T-helper 2 cell (primary cell): Measurements from ENCODE around the gene TMF1.

Experiments
- DNase-seq, 5 experiments: peaks; one replicate each; pipeline versions ENCODE4 v3.0.0 to v3.0.0-alpha.2; 2012 to 2022

The TMF1 gene

GRCh38 chr3:69081583-69082262 is 29.6 kb upstream of the TMF1 start:
- peak in 1 of 5 experiments; percentile 72 for DNase-seq

- DNase-seq, result peak; percentile 79 to 95 (median 89)
Measured at GRCh38 chr3:69080233-69080920, 28.2 kb upstream of the TMF1 start, which contains the start of gene UBA3. Gene UBA3 (minus strand): TSS chr3:69080365. CDS start chr3:69080353, 12 bp downstream.

DNA sequence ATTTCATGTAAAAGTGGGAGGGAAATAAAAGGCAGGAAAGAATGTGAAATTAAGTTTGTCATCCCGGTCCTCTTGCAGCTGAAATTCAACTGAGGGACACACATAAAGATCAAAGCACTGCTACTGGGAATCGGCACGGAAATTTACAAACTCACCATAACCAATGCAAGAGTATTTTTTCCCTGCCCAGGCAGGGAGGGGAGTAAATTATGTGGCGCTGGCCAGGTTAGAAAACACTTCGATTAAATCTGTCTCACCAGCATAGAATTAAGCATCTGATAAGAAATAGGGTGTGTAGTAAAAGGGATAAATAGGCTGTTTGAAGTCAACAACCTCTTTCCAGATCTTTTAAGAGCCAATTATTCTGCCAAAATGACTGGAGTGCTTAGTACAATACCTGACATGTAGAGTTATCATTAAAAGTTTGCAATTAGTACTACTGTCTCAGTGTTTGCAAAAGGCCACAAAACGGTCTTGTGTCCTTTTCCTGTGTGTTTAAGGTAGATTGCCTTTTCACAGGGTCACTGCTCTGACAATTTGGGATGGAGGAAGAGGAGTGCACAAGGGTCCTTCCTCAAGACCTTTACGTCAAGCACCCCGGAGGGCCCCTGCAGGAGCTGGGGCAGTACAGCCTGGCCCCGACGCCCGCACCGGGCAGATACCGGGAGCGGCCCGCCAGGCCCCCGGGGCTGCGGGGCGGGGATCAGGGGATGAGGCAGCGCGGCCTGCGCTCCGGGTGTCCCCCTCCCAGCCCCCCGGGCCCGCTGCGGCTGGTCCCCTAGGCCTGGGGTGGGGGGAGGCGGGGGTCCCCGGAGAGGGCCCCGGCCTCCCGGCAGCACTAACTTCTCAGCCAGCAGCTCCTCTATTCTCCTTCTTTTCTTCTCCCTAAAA is 27.4 kb upstream of the TMF1 start:
- DNase-seq, result no peak

- DNase-seq, result no peak
Measured at GRCh38 chr3:69072928-69073327, 20.8 kb upstream of the TMF1 start.

DNA sequence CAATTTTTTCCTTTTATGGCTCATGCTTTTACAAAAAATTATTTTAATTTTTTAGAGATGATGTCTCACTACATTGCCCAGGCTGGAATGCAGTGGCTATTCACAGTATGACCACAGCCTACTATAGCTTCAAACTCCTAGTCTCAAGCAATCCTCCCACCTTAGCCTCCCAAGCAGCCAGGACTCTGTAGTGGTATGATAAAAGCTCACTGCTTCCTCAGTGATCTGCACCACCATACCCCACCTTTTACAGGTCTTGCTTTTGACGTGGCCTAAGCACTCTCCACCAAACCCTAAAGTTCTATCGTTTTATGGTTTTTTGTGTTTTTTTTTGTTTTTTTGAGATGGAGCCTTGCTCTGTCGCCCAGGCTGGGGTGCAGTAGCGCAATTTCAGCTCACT is 14.0 kb upstream of the TMF1 start:
- no peak for DNase-seq

GRCh38 chr3:69065318-69065964 is 13.3 kb upstream of the TMF1 start:
- peak in 2 of 5 experiments; percentile 18 to 80 for DNase-seq

GRCh38 chr3:69063636-69064035 is 11.5 kb upstream of the TMF1 start:
- peak in 1 of 5 experiments; percentile 70 for DNase-seq

DNA sequence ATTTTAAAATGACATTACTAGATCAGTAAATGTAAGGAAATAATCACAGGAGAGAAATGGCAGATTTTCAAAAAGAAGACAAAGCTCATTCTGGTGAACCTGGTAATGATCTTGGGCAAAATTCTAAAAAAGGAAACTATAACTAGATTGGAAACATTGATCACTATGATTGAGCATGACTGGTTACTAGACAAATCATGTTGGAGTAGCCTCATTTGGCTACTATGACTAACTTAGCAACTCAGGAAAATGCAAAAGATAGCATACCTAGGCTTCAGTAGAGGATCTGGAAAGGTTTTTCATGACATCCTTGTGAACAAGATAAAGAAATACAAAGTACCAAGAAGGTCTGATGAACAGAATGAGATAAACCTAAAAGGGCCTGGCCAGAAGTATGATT is 7.6 kb upstream of the TMF1 start:
- DNase-seq, result no peak

GRCh38 chr3:69058947-69059224 is 6.8 kb upstream of the TMF1 start:
- no peak for DNase-seq

DNA sequence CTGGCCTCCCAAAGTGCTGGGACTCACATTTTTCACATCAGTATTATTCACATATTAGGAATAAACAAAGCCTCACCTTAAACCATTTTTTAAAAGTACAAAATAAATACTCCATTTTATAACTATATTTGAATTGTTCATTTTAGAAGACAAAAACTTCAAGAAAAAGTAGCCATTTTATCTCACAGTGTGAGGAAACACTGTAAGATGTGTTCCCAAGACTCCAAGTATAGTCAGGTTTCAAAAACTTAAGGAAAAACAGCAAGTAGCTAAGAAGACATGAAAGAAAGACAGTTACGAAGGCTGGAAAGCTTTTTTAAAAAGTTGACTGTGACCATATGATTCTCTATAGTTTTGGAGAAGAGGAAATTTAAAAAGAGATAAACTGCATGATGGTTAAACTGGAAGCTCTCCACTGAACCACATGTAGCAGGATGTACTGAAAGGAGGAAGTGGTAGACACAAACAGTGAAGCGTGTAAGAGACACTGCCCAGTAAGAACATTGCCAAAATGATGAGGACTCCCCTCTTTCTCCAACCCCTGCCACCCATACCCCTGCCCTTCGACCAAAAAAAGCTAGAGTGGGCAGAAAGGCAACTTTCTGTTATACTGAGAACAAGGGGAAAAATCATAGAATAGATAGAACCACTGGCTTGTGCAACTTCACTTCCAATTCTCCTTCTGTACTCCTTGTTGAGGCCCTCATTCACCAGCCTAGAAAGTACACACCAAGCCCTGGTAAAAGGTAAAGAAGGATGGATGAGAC is 6.2 kb upstream of the TMF1 start:
- peak in 1 of 5 experiments; percentile 88 for DNase-seq

DNA sequence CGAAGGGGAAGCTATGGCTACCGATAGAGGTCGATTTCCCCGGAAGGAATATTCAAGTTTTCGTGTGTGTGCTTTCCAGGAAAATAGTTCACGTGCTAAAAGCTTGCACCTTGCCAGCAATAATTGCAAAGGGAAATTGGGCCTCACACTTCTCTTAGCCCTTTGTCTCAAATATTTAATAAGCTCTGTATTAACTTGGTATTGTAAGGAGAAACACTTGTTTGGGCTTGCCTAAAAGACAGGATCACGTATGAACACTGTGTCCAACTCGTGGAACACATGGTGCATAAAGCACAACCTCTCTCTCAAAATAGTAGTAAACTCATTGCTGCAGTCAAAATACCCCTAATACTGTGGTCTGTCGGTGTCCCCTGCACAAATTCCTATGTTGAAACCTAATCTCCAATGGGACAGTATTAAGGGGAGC is 352 bp upstream of the TMF1 start:
- no peak for DNase-seq

DNA sequence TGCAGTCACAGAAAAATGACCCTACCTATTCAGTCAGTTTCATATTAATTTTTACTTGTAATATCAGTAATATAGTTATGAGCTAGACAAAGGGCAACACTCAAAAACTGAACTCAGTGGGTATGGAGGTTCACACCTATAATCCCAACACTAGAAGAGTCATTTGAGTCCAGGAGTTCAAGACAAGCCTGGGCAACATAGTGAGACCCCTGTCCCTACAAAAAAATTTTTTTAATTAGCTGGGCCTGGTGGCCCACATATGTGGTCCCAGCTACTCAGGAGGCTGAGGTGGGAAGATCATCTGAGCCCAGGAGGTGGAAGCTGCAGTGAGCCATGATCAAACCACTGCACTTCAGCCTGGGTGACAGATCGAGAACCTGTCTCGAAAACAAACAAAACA is 3.1 kb downstream of the TMF1 start:
- no peak for DNase-seq

GRCh38 chr3:69044608-69045007 is 7.5 kb downstream of the TMF1 start:
- no peak for DNase-seq

- peak in 1 of 5 experiments; percentile 47 for DNase-seq
Measured at GRCh38 chr3:69033470-69033869, 18.7 kb downstream of the TMF1 start.

DNA sequence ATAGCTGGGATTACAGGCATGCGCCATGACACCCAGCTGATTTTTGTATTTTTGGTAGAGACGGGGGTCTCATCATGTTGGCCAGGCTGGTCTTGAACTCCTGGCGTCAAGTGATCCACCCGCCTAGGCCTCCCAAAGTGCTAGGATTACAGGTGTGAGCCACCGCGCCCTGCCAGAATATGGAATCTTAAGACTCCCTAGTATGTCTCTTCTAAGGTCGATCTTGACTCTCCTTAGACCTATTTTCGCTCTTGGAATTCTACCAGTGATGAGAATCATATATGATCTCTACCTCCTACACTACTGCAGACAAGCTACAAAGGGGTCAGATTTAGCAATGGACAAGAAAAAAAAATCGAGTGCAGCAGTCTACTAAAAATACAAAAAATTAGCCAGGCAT is 19.4 kb downstream of the TMF1 start:
- DNase-seq, result no peak

DNA sequence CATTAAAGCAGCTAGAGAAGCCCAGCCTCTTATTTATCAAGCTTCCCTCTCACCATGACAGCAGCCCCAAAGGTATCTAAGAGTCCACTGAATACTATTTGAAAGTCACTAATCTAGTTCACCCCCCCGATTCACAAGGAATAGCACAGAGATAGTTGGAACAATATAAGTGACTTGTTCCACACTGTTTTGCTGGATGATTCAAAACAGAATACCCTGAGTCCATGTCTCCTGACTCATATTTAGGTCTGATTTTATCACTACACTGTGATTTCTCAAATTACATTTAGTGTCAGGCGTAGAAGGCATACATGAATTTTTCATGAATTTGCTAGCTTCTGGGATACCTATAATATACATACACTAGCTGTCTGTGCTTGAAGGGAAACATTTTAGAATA is 20.0 kb downstream of the TMF1 start:
- DNase-seq, result peak in 1 of 5 experiments; percentile 35

DNA sequence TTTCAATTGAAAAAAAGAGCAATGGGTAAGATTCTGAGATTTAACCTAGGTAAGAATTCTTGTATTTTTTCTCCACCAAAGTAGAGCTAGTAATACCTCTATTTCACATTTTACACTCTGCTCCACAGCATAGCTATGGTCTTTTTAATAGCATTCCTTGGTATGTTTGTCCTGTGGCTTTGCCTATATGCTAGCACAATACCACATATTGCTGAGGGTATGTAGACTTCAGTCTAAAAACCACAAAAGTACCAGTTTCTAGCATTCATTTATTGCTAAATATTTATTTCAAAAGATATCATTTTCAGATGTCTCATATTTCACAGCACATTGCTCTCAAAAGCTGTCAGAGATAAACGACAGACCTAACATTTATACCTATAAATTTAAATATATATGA is 20.5 kb downstream of the TMF1 start:
- DNase-seq, result no peak

DNA sequence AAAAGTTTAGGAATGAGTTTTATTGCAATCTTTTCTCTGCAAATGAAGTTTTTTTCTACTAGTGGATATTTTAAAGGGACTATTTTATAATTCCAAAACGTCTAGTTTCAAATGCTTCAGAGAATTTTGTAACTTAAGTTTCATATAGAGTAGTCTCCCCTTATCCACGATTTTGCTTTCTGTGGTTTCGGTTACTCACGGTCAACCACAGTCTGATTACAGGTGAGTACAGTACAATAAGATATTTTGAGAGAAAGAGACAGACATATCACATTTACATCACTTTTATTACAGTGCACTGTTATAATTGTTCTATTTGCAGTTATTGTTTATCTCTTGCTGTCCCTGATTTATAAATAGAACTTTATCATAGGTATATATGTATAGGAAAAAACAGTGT is 31.3 kb downstream of the TMF1 start:
- no peak for DNase-seq

DNA sequence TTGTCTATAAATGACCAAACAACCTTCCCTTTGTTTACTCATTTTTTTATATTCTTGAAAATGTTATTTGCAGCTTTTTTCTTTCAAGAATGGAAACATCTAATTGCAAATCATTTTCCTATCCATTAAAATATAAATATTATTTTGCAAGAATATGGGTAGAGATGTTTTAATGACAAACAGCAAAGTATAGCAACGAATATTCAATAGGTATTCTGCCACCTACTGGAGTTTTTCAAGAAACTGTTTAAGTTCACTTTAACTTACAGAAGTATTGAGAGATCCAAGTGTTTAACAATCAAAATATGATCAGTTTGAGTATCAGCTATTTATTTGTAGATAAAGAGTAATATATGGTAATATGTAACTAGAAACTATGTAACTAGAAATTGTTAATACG is 31.7 kb downstream of the TMF1 start:
- no peak for DNase-seq

- DNase-seq, result no peak
Measured at GRCh38 chr3:69016901-69017300, 35.2 kb downstream of the TMF1 start.

- no peak for DNase-seq
Measured at GRCh38 chr3:69016102-69016501, 36.0 kb downstream of the TMF1 start.

DNA sequence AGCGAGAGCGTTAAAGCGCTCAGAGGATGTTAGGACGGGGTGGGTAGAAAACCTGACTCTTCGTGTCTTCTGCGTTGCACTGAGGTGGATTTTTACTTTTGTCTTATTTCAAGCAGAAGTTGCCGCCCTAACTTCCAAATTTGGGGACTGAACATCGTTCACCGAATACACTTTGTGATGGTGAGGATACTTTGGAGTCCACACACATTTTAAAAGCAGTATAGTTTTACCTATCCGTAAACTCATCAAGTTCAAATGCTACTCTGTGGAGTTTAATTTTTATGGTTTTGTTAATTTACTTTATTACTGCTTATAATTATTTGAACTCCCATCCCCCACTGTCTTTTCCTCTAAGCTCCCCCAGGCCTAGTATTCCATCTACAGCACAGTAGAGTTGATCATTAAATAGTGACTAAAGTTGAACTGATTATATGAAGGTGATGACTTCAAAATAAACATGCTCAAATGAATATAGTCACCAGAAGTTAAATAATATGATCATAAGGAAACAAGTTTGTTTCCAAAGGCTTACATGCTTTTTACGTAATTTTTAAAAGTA is 38.0 kb downstream of the TMF1 start:
- no peak for DNase-seq
